ENCODE results near the gene CCL1. TPM values are rescaled to one million over a fixed set of nuclear protein-coding genes. Genes with fewer than 3 reads are reported as not detected.

CCL1 gene
- total RNA-seq, 1 experiment from 2014 or later, result not detected

GRCh38 chr17:34364751-34365150, 1.7 kb upstream of the CCL1 start:
- Histone ChIP-seq H4K91ac (ENCODE audit: insufficient read length, low read depth, low read length) (no peak overlapping the region), H3K23ac (ENCODE audit: insufficient read length, low read depth, low read length) (no peak overlapping the region), H3K27me3 (ENCODE audit: insufficient read depth, low read length) (no peaks in the 10 kb centered on the region), H3K79me1 (ENCODE audit: insufficient read depth, low read depth, low read length, poor library complexity, severe bottlenecking) (no peaks in the 10 kb centered on the region), H3K23me2 (ENCODE audit: insufficient read length, low read depth, low read length, poor library complexity, severe bottlenecking) (no peaks in the 10 kb centered on the region), H2BK20ac (ENCODE audit: low read depth, low read length, poor library complexity, severe bottlenecking) (no peak overlapping the region), H2BK5ac (ENCODE audit: insufficient read length, low read length) (no peak overlapping the region), H3T11ph (ENCODE audit: low read length) (no peak overlapping the region), H3K4me1 (ENCODE audit: insufficient read depth, low read length) (no peaks in the 10 kb centered on the region), H3K4me2 (ENCODE audit: insufficient read depth, insufficient read length, low read length) (no peak overlapping the region), H3K4ac (ENCODE audit: low read depth, low read length) (no peak overlapping the region), H2BK120ac (ENCODE audit: low read depth, low read length, poor library complexity, severe bottlenecking) (no peak overlapping the region), H2BK15ac (ENCODE audit: low read depth, low read length) (no peak overlapping the region), H4K8ac (replicated peaks; ENCODE audit: insufficient read length, low read depth, low read length) (no peak overlapping the region), H3K9me3 (ENCODE audit: control insufficient read depth, low read depth, low read length) (no peaks in the 10 kb centered on the region), H3K56ac (ENCODE audit: insufficient read length, low read depth, low read length) (no peak overlapping the region), H3K79me2 (ENCODE audit: insufficient read depth, low read length) (no peaks in the 10 kb centered on the region), H2AFZ (ENCODE audit: low read length) (no peak overlapping the region), H3K9ac (ENCODE audit: extremely low read depth, insufficient read length, low read length) (no peak overlapping the region), H2BK12ac (ENCODE audit: insufficient read length, low read depth, low read length) (no peak overlapping the region), H3K27ac (ENCODE audit: insufficient read length, low read depth, low read length) (no peak overlapping the region), H3K18ac (ENCODE audit: insufficient read length, low read depth, low read length) (no peak overlapping the region), H4K20me1 (ENCODE audit: control insufficient read depth, insufficient read depth, insufficient read length) (no peaks in the 10 kb centered on the region), H2AK5ac (ENCODE audit: insufficient read length, low read length) (no peak overlapping the region), H3K14ac (ENCODE audit: insufficient read depth, low read length) (no peak overlapping the region), H4K5ac (ENCODE audit: insufficient read length, low read depth, low read length) (no peak overlapping the region)
- Mint-ChIP-seq H3K36me3 (ENCODE audit: insufficient read depth in 1 of 3, low read depth in 3 of 3) (no peaks in the 10 kb centered on the region), H3K9me3 (no peaks in the 10 kb centered on the region), H3K4me3 (no peak overlapping the region), H3K27ac (no peak overlapping the region), H3K27me3 (ENCODE audit: low read depth) (peaks cover 21% of the 10 kb centered on the region), H3K4me1 (peaks cover 6 to 15% of the 10 kb centered on the region in 2 experiments; a peak in 3 of 4 replicates)
- WGBS (ENCODE audit: extremely low coverage, insufficient read length, low lambda C conversion rate), result no CpG with 5 or more reads among the region's 2 CpGs
- TF ChIP-seq CTCF (conservative IDR thresholded peaks at IDR 0.05), result no peak
- DNase-seq, result peak; percentile 13

Data from H9 (cell line).